ENCODE results near the gene PCED1B. TPM values are rescaled to one million over a fixed set of nuclear protein-coding genes. Genes with fewer than 3 reads are reported as not detected.

PCED1B gene
- polyA plus RNA-seq, 1 donor (not counting 4 experiments of a cell fraction or from before 2014, with no cell fraction given), result 3.2 TPM

- Histone ChIP-seq H3K9me1 (ENCODE audit: control insufficient read depth, extremely low read depth, insufficient read depth, low read length) (no peaks in the 10 kb centered on the region), H3K9me3 (ENCODE audit: control insufficient read depth, low read depth, low read length) (no peaks in the 10 kb centered on the region), H3K4me3 (ENCODE audit: control insufficient read depth in 2 of 3, extremely low read depth in 1 of 3, insufficient read depth in 2 of 3, low read depth in 1 of 3, low read length in 3 of 3) (no peak overlapping the region), H3K9ac (ENCODE audit: control insufficient read depth, extremely low read depth, insufficient read depth, low read length) (no peak overlapping the region), H3K4me1 (ENCODE audit: control insufficient read depth, extremely low read depth, insufficient read depth, low read length) (peaks cover 18% of the 10 kb centered on the region), H3K79me2 (ENCODE audit: control insufficient read depth, insufficient read depth, low read length) (no peaks in the 10 kb centered on the region), H3K27me3 (ENCODE audit: control insufficient read depth, extremely low read depth, insufficient read depth, low read length) (no peaks in the 10 kb centered on the region), H4K20me1 (ENCODE audit: control insufficient read depth, extremely low read depth, insufficient read depth, low read length) (no peaks in the 10 kb centered on the region), H3K27ac (ENCODE audit: control insufficient read depth, insufficient read depth, low read length) (no peak overlapping the region), H3K4me2 (ENCODE audit: control insufficient read depth, extremely low read depth, insufficient read depth, low read depth, low read length) (no peak overlapping the region), H3K36me3 (ENCODE audit: control insufficient read depth in 2 of 2, extremely low read depth in 1 of 2, insufficient read depth in 2 of 2, low read length in 2 of 2) (no peaks in the 10 kb centered on the region), H2AFZ (ENCODE audit: control insufficient read depth, low read length) (no peak overlapping the region)
- FAIRE-seq, result no peak
- TF ChIP-seq EZH2 (IDR thresholded peaks at IDR 0.05; ENCODE audit: low read length) (no peak), CTCF (optimal IDR thresholded peaks at IDR 0.05 in 1 of 3, IDR thresholded peaks at IDR 0.05 in 1 of 3, conservative IDR thresholded peaks at IDR 0.05 in 1 of 3; ENCODE audit: extremely low read depth in 1 of 3, insufficient read depth in 2 of 3, low read length in 3 of 3) (no peak)
- dilution Hi-C loops (cut with MboI; ENCODE audit: extremely low pct_ligation_motif_present, low sequenced_read_pairs), result no loop called here
- no peak for DNase-seq (ENCODE audit: low read depth, low spot score)
These were observed 129.6 kb downstream of the PCED1B start for GRCh38 chr12:47209014-47209413.

GRCh38 chr12:47210776-47211175 is 131.4 kb downstream of the PCED1B start:
- Histone ChIP-seq H2AFZ (ENCODE audit: control insufficient read depth, low read length) (no peak overlapping the region), H3K9me3 (ENCODE audit: control insufficient read depth, low read depth, low read length) (no peaks in the 10 kb centered on the region), H3K36me3 (ENCODE audit: control insufficient read depth in 2 of 2, extremely low read depth in 1 of 2, insufficient read depth in 2 of 2, low read length in 2 of 2) (no peaks in the 10 kb centered on the region), H3K79me2 (ENCODE audit: control insufficient read depth, insufficient read depth, low read length) (no peaks in the 10 kb centered on the region), H3K4me3 (ENCODE audit: control insufficient read depth in 2 of 3, extremely low read depth in 1 of 3, insufficient read depth in 2 of 3, low read depth in 1 of 3, low read length in 3 of 3) (no peak overlapping the region), H3K4me1 (ENCODE audit: control insufficient read depth, extremely low read depth, insufficient read depth, low read length) (peaks cover 18% of the 10 kb centered on the region), H3K4me2 (ENCODE audit: control insufficient read depth, extremely low read depth, insufficient read depth, low read depth, low read length) (no peak overlapping the region), H4K20me1 (ENCODE audit: control insufficient read depth, extremely low read depth, insufficient read depth, low read length) (no peaks in the 10 kb centered on the region), H3K9me1 (ENCODE audit: control insufficient read depth, extremely low read depth, insufficient read depth, low read length) (no peaks in the 10 kb centered on the region), H3K27ac (ENCODE audit: control insufficient read depth, insufficient read depth, low read length) (no peak overlapping the region), H3K9ac (ENCODE audit: control insufficient read depth, extremely low read depth, insufficient read depth, low read length) (no peak overlapping the region), H3K27me3 (ENCODE audit: control insufficient read depth, extremely low read depth, insufficient read depth, low read length) (no peaks in the 10 kb centered on the region)
- no peak for TF ChIP-seq EZH2 (IDR thresholded peaks at IDR 0.05; ENCODE audit: low read length)
- TF ChIP-seq CTCF (optimal IDR thresholded peaks at IDR 0.05 in 1 of 3, IDR thresholded peaks at IDR 0.05 in 1 of 3, conservative IDR thresholded peaks at IDR 0.05 in 1 of 3; ENCODE audit: extremely low read depth in 1 of 3, insufficient read depth in 2 of 3, low read length in 3 of 3), result no peak
- DNase-seq (ENCODE audit: low read depth, low spot score) (no peak), FAIRE-seq (no peak)
- dilution Hi-C loops (cut with MboI; ENCODE audit: extremely low pct_ligation_motif_present, low sequenced_read_pairs), result no loop called here

Data from keratinocyte (primary cell).